ENCODE measurements around the gene KLRG1.

The KLRG1 gene

DNA sequence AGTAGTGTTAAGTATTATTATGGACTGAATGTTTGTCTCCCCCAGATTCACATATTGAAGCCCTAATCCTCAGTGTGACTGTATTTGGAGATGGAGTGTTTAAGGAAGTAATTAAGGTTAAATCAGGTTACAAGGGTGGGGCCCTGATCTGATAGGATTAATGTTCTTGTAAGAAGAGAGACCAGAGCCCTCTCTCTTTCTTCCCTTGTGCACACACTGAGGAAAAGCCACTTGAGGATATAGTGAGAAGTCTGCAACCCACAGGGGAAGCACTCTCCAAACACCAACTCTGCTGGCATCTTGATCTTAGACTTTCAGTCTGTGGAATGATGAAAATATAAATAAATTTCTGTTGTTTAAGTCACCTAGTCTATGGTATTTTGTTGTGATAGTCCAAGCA is 2.2 kb upstream of the KLRG1 start:
- no peak for ATAC-seq

DNA sequence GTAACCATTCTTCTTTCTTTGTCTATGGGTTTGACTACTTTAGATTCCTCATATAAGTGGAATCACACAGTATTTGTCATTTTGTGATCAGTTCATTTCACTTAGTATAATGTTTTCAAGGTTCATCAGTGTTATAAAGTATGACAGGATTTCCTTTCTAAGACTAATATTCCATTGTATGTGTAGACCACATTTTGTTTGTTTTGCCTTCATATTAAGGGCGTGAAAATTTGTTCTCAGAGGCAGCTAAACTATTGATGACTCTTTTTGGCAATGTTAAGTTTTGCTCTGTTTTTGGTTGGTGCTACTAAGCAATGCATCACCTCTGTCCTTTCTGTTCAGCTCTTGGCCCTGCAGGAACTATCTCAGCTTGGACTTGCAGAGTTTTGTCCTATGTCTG is 1.7 kb upstream of the KLRG1 start:
- ATAC-seq, result no peak

DNA sequence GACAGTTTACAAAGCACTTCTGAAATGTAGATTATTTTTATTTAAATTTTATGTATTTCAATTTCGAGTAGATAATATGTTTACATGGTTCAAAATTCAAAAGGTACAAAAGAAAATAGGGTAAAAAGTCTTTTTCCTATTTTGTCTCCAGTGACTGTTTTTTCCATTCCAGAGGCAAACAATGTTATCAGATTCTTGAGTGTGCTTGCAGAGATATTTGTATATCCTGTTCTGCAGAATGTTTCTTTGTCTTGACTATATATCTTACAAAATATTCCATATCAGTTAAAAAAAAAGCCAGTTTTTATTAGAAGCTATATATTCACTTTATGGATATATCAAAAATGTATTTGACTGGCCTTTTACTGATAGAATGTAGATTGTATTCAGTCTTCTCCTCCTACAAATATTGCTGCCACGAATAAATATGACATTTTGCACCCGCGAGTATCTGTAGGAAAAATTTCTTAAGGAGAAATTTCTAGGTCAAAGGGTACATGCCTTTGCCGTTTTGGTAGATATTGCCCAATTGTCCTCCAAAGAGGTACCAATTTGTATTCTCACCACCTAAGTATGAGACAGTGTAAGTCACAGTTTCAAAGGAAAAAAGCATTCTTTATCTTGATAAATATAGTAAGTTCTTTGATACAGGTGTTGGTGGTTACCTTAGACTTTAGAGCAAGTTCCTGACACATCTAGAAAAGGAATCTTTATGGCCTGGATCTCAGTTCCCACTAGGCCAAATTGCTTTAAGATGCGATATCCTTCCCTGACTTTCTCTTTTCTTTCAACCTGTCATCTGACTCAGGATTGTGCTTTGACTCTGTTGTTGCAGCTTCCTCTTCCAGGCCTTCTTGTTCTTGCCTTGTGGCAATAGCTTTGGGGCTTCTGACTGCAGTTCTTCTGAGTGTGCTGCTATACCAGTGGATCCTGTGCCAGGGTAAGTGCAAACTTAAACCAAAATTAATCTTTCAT is 2.3 kb downstream of the KLRG1 start:
- ATAC-seq, result peak in 1 of 2 donors; percentile 37

DNA sequence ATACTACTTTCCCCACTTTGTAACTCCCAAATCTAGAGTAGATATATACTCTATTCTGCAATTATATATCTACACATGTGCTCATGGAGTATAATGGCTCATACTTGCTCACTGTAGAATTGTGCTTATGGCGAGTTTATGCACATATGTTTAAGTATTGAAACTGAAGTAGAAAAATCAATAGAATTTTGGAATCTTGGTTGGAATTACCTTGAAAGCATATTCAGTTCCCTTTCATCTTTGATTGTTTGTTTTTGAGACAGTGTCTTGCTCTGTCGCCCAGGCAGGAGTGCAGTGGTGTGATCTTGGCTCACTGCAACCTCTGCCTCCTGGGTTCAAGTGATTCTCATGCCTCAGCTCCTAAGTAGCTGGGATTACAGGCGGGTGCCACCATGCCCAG is 4.5 kb downstream of the KLRG1 start:
- ATAC-seq, result no peak

DNA sequence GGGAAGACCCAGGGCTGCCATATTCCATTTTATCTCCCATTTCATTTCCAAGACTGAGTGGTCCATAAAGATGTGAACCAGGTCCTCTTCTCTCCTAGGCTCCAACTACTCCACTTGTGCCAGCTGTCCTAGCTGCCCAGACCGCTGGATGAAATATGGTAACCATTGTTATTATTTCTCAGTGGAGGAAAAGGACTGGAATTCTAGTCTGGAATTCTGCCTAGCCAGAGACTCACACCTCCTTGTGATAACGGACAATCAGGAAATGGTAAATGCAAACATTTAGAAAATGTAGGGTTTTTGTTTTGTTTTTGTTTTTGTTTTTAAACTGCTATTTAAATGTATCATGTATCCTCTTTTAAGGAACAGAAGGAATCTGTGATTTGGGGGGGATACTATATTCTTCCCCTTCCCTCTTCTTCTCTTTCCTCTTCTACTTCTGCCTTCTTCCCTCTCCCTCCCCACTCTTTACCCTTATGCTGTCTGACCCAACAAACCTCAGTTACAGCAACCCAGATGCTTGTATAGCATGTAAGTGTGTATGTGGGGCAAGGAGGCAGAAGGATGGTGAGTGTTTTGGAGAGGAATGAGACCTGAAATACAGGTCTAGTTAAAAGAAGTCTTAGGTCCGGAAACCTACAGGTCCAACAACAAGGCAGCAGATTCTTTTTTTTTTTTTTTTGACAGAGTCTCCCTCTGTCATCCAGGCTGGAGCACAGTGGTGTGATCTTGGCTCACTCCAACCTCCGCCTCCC is 5.9 kb downstream of the KLRG1 start:
- ATAC-seq, result no peak

DNA sequence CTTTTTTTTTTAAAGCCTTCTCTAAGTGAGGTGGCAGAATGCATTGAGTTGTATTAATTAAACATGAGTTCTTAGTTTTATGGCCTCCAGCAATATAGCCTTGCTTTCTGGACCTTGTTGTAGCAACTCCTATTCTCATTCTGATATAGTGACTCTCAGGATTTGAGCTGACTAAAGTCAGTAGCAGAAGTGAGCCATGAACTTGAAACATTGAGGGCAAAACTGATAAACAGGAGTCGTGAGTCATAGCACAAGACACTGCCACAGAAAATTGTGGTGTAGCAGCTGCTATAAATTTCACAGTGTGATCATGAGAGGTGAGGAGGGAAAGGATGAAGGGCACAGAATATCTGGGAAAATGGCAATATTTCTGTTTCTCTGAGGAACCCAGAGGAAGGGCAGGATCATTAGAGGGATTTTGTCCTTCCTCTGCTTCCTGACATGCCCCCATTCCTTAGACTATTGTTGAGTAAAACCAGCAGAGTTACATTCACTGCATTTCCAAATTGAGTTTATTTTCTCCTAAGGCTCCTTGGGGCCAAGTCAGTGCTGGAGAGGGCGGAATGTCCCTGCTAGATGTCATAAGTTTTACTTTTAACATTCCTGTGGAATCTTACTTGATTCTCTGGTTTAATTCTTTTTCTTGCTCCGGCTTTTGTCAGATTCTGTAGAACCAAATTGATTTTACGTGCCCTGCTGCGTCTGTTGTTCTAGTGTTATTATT is 7.5 kb downstream of the KLRG1 start:
- ATAC-seq, result peak; percentile 91 to 94

DNA sequence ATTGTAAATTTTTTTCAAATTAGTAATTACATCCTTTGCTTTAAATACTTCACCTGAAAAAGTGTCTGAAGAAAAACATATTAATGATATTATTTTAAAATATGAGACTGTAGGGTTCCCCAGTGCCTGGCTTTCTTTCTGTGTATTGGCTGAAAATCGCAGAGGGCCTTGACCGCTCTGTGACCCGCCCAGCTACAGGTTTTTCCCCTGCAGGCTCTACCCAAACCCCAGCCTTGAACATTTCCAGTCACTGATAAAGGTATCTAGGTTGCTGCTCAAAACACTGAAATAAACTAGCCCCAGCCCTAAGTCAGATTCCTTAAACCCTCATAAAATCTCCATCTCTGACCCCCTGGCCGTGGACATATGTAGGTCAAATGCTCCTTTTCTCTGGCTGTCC is 11.9 kb downstream of the KLRG1 start:
- no peak for ATAC-seq

DNA sequence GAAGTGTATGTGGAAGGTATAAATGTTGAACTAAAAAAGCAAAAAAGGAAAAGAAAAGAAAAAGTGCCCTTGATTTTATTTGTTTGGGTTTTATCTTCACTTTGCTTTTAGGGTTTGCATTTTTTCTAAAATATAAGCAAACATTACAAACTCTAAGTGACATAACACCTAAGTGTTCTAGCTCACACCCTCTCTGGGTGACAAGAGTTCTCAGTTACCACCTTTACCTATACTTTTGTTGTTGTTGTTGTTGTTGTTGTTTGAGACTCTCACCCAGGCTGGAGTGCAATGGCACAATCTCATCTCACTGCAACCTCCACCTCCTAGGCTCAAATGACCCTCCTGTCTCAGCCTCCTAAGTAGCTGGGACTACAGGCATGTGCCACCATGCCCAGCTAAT is 13.0 kb downstream of the KLRG1 start:
- no peak for ATAC-seq

DNA sequence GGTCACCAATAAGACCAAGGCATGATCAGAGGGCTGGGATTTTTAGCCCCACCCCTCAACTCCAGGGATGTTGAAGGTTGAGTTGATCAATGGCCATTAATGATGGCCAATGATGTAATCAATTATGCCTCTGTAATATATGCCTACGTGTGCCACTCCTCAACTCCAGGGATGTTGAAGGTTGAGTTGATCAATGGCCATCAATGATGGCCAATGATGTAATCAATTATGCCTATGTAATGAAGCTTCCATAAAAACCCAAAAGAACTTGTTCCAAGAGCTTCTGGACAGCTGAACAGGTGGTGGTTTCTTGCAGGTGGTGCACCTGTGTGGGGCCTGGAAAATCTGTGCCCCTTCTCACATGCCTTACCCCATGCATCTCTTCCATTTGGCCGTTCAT is 33.2 kb downstream of the KLRG1 start:
- ATAC-seq, result no peak

DNA sequence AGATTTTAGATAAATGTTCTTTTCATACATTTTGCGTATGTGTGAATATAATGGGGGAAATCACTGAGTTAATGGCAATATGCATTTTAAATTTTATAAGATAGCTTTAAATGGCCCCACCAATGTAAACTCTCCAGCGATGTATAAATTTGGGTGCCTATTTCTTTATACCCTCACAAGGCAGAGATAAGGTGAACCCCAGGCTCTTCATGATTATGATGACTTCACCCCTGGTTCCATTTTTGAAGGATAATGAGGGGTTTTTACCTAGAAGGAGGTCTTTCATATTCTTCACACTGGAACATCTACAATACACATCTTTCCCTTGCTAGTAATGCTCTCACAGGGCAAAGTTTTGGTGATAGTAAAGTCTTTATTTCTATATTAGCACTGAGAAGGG is 35.2 kb downstream of the KLRG1 start:
- peak; percentile 2 to 3 for ATAC-seq

DNA sequence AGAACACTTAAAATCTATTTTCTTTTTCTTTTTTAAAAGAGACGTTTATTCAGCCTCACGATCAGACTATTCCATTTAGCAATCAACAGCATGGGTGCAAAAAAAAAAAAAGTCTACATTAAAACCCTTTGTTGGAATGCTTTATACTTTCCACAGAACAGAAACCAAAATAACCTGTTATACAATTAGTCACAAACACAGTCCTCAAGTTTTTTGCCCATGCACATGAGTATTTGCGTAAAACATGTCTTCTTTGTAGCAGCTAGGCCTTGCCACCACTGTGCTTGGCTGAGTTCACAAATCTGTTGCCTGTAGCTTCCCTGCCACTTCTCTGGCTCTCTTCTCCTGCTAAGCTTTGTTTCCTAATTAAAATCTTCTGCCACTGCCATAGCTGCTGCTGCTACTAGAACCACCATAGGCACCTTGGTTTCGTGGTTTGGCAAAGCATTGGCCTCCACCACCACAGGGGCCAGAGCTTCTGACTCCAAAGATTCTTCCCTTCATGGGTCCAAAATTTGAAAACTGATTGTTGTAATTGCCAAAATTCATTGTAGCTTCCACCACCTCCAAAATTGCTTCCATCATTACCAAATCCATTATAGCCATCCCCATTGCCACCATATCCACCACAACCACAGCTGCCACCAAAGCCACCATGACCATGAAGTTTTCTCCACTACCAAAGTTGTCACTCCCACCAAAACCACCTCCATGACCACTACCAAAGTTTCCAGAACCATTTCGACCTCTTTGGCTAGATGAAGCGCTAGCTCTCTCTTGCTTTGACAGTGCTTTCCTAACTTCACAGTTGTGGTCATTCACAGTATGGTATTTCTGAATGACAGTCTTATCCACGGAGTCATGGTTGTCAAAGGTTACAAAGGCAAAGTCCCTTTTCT is 38.1 kb downstream of the KLRG1 start:
- ATAC-seq, result no peak

DNA sequence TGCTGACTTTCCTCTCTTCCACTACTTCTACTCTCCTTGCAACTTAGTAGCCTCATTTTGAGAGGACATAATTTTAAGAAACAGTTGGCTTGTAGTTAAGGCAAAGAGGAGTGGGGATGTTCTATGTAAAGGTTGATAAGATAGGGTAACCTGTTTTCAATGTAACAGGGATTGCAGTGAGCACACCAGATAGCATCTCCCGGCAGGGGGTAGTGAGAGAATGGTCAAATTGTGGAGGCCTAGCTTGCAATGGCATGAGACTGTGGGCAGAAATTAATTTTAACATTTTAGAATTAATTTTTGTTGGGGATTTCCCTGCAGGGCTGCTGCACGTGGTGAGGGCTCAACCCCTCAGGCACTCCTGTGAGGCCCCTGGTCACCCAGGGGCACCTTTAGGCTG is 41.4 kb downstream of the KLRG1 start:
- ATAC-seq, result no peak

DNA sequence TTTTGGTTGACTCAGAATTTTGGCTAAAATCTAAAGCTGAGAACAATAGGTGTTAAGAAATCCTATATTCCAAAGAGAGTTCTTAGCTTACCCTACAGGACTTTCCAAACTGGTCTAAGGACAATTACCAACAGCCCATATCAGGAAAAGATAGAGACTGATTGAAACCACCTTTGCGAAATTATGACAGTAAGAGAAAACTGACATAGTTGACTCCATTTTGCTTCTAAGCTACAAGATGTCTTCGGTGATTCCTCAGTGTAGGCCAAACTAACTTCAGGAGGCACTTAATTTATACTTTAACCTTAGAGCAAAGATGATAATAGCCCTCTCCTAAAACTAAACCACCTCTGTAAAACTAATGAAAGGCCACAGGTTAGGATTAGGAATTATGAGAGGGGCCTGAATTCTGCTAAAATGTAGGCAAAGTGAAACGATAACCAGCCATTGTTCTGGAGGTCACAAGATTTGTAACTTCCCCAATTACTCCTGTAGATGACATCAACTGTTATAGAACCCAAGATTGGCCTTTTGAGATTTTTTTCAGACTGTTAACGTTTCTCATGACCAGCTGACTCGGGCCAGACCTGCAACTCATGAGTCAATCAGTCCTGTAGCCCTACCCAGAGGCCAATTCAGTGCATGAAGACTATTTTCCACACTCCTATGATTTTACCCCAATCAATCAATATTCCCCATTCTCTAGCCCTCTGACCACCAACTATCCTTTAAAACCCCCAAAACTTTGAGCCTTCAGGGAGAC is 43.0 kb downstream of the KLRG1 start:
- ATAC-seq, result peak in 1 of 2 donors; percentile 34

DNA sequence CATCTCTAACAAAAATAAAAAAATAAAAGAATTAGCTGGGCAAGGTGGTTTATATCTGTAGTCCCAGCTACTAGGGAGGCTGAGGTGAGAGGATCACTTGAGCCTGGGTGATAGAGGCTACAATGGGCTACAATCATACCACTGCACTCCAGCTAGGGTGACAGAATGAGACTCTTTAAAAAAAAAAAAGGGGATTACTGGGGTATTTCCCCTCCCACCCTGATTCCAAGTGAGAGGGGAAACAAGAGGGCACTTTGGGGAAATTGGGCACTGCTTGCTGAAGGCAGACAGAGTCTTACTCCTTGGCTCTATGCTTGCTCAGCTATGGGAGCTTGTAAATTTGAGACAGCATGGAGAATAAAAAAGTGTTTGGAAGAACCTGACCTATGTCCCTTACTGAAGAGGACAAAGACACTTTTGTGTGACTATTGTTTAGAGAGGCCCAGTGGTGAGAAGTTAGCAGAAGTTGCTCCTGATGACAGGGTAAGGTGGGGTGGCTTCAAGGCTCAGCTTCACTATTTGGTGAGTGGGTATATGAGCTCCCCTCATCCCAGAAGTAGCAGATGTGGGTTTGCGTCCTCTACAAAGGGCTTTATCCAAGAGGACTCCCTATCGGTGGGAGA is 44.0 kb downstream of the KLRG1 start:
- ATAC-seq, result no peak

DNA sequence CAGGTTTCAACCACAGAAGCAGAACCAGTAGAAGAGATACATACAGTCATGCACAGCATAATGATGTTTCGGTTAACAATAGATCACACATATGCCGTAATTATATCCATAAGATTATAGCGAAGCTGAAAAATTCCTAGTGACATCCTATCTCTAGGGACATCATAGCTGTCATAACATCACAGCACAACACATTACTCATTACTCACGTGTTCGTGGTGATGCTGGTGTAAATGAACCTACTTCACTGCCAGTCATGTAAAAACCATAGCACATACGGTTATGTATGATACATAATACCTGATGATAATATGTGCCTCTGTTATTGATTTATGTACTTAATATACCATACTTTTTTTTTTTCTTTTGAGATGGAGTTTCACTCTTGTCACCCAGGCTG is 44.7 kb downstream of the KLRG1 start:
- peak; percentile 27 to 64 for ATAC-seq

DNA sequence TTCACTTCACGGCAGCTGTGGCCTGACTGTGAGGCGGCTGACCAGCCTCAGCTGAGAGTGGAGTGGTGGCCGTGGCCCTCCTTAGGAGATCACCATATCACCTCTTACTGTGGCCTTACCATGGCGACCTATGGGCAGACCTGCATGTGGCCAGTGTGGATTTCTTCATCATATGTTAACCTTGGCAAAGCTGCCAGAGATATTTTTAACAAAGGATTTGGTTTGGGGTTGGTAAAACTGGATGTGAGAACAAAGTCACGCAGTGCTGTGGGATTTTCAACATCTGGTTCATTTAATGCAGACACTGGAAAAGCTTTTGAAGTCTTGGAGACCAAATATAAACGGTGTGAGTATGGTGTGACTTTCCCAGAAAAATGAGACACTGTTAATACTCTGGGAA is 46.9 kb downstream of the KLRG1 start:
- no peak for ATAC-seq

DNA sequence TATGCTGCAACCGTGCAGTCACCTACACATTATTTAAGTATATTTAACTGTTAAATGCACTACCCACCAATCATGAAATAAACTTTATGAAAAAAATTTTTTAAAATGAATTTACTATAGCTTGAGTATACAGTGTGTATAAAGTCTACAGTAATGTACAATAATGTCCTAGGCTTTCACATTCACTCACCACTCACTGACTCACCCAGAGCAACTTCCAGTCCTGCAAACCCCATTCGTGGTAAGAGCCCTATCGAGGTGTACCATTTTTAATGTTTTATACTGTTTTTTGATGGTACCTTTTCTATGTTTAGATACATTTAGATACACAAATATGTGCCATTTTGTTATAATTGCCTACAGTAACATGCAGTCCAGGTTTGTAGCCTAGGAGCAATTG is 48.1 kb downstream of the KLRG1 start:
- ATAC-seq, result peak in 1 of 2 donors; percentile 50

DNA sequence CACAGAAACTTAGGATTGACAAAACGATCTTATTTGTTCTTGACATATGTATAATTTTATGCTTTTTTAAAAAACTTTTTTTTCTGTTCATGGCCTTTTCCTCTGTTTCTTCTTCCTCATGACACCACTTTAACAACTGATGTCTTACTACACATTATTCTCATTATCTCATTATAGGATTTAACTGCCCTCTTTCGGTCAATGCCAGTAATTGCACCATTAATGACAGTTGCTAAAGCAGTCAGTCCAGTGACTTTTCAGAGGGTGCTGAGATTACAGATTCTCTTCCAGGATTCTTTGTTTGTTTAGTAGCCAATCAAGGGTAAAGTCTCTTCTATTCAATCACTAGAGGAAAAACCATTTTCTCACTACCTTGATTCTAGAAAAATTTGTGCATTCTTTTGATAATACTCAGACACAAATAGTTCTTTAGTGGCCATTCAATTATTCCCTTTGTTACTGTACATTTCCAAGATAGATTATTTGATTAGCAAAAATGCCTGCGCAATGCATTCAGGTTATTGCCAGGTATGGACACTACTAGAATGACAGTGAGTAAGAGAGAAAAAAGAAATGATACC is 50.1 kb downstream of the KLRG1 start:
- peak in 1 of 2 donors; percentile 69 for ATAC-seq

DNA sequence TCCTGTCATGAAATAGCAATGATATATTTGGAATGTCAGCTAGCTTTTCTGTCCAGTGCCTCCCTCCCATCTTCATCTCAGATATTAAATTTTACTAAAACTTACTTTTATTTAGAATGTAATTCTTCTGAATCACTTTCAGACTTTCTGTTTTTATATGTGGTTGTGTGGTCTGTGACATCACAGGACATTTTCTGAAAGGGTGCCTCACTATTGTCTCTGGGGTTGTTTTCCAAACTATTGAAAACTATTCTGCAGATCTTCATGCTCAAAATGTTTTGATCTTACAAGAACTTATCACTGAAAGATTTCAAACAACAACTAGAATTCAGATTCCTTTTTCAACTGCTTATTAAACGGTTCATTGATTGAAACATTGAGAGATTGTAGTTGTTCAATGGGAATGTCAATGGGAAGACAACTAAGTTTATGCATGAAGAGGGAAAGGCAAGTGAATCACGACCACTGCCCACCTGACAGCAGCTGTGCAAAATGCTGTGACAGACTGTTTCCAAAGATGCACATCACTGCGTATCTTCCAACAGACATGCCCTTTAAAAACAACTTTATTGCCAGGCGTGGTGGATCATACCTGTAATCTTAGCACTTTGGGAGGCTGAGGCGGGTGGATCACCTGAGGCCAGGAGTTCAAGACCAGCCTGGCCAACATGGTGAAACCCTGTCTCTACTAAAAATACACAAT is 51.3 kb downstream of the KLRG1 start:
- ATAC-seq, result peak; percentile 21 to 41

DNA sequence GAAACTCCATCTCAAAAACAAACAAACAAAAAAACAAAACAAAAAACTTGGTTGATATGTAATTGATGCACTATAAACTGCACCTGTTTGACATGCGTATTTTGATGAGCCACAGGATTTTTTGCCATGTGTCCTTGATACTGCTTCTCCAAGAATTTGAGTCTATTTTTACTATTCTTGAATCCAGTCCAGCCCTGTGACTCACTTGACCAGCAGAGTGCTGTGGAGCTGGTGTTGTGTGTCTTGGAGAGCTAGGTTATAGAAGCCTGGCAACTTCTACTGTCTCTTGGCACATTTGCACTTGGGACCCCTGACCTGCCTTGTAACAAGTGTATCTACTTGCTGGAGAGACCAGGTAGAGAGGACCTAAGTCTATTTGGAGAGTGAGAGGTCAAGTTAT is 52.0 kb downstream of the KLRG1 start:
- ATAC-seq, result no peak

Measured in activated CD4-positive, CD25-positive, alpha-beta regulatory T cell treated with anti-CD3 and anti-CD28 coated beads, Interleukin-2, amount 50 U/mL, for 24 hours (primary cell).